Measurements from ENCODE around the gene DNAH17. TPM values are rescaled to one million over a fixed set of nuclear protein-coding genes. Genes with fewer than 3 reads are reported as not detected.

DNAH17 gene
- total RNA-seq, 2 donors from 2014 or later, result 0.58 to 1.4 TPM

GRCh38 chr17:78387977-78388941, 188.9 kb downstream of the DNAH17 start:
- no peak for ATAC-seq
- H3K27ac Mint-ChIP-seq, result peak overlapping the region; percentile 98 to 99
- DNase-seq (ENCODE audit: low spot score in 2 of 2), result no peak
- H3K9me3 Mint-ChIP-seq, result no peaks in the 10 kb centered on the region
- peaks cover 10 to 63% of the 10 kb centered on the region in 2 donors for H3K36me3 Mint-ChIP-seq

GRCh38 chr17:78384479-78385175, 192.6 kb downstream of the DNAH17 start:
- peak overlapping the region; percentile 98 to 99 for H3K27ac Mint-ChIP-seq
- DNase-seq (ENCODE audit: low spot score in 2 of 2), result no peak
- no peaks in the 10 kb centered on the region for H3K9me3 Mint-ChIP-seq
- peaks cover 18 to 81% of the 10 kb centered on the region in 2 donors for H3K36me3 Mint-ChIP-seq
- ATAC-seq, result peak in 1 of 2 donors; percentile 16

- ATAC-seq (peak; percentile 67 to 71), DNase-seq (ENCODE audit: low spot score in 2 of 2) (peak; percentile 71 to 87)
- no peaks in the 10 kb centered on the region for H3K9me3 Mint-ChIP-seq
- H3K27ac Mint-ChIP-seq, result peak overlapping the region; percentile 98 to 99
- H3K36me3 Mint-ChIP-seq, result peaks cover 24 to 82% of the 10 kb centered on the region in 2 donors
Observed at GRCh38 chr17:78383725-78384471, 193.3 kb downstream of the DNAH17 start.

- Mint-ChIP-seq H3K27ac (peak overlapping the region; percentile 98 to 99), H3K36me3 (peaks cover 25 to 67% of the 10 kb centered on the region in 2 donors), H3K9me3 (no peaks in the 10 kb centered on the region)
- ATAC-seq (peak; percentile 15 to 29), DNase-seq (ENCODE audit: low spot score in 2 of 2) (peak in 1 of 2 donors; percentile 37)
Observed at GRCh38 chr17:78381601-78382232, 195.5 kb downstream of the DNAH17 start.

GRCh38 chr17:78380370-78380769, 196.8 kb downstream of the DNAH17 start:
- Mint-ChIP-seq H3K9me3 (no peaks in the 10 kb centered on the region), H3K36me3 (peaks cover 22 to 54% of the 10 kb centered on the region in 2 donors), H3K27ac (peak overlapping the region; percentile 98 to 99)
- no peak for DNase-seq (ENCODE audit: low spot score in 2 of 2)
- ATAC-seq, result no peak

- H3K36me3 Mint-ChIP-seq, result peaks cover 22 to 48% of the 10 kb centered on the region in 2 donors
- DNase-seq (ENCODE audit: low spot score in 2 of 2), result no peak
- H3K9me3 Mint-ChIP-seq, result no peaks in the 10 kb centered on the region
- peak overlapping the region; percentile 97 to 99 for H3K27ac Mint-ChIP-seq
- ATAC-seq, result peak in 1 of 2 donors; percentile 23
Observed at GRCh38 chr17:78379131-78379491, 198.1 kb downstream of the DNAH17 start.

GRCh38 chr17:78378225-78379130, 198.7 kb downstream of the DNAH17 start, which contains the start of gene PGS1:
Gene PGS1 (plus strand): TSS chr17:78378649. CDS start chr17:78378666, 17 bp downstream.
- ATAC-seq (peak; percentile 29 to 41), DNase-seq (ENCODE audit: low spot score in 2 of 2) (peak; percentile 85 to 88)
- Mint-ChIP-seq H3K9me3 (no peaks in the 10 kb centered on the region), H3K27ac (peak within 1 kb of the TSS; percentile 97 to 99), H3K36me3 (peaks cover 17 to 42% of the 10 kb centered on the region in 2 donors)

- Mint-ChIP-seq H3K27ac (peak overlapping the region; percentile 48 to 99), H3K36me3 (peaks cover 17 to 36% of the 10 kb centered on the region in 2 donors), H3K9me3 (no peaks in the 10 kb centered on the region)
- no peak for DNase-seq (ENCODE audit: low spot score in 2 of 2)
- ATAC-seq, result no peak
Observed at GRCh38 chr17:78377858-78378224, 199.4 kb downstream of the DNAH17 start.

- Mint-ChIP-seq H3K27ac (no peak overlapping the region), H3K9me3 (no peaks in the 10 kb centered on the region), H3K36me3 (peaks cover 11 to 21% of the 10 kb centered on the region in 2 donors)
- ATAC-seq (no peak), DNase-seq (ENCODE audit: low spot score in 2 of 2) (no peak)
Observed at GRCh38 chr17:78376161-78376560, 201.0 kb downstream of the DNAH17 start.

- DNase-seq (ENCODE audit: low spot score in 2 of 2), result no peak
- no peak overlapping the region for H3K27ac Mint-ChIP-seq
- H3K9me3 Mint-ChIP-seq, result no peaks in the 10 kb centered on the region
- ATAC-seq, result no peak
- peaks cover 8 to 15% of the 10 kb centered on the region in 2 donors for H3K36me3 Mint-ChIP-seq
Observed at GRCh38 chr17:78375401-78376151, 201.6 kb downstream of the DNAH17 start.

GRCh38 chr17:78374631-78375274, 202.4 kb downstream of the DNAH17 start:
- DNase-seq (ENCODE audit: low spot score in 2 of 2) (no peak), ATAC-seq (no peak)
- H3K9me3 Mint-ChIP-seq, result no peaks in the 10 kb centered on the region
- peaks cover 8% of the 10 kb centered on the region in 2 donors for H3K36me3 Mint-ChIP-seq
- peak overlapping the region in 1 of 2 donors; percentile 13 for H3K27ac Mint-ChIP-seq

- DNase-seq (ENCODE audit: low spot score in 2 of 2) (no peak), ATAC-seq (no peak)
- Mint-ChIP-seq H3K9me3 (no peaks in the 10 kb centered on the region), H3K36me3 (peaks cover 5% of the 10 kb centered on the region in 2 donors), H3K27ac (peak overlapping the region in 1 of 2 donors; percentile 13)
Observed at GRCh38 chr17:78374189-78374588, 203.0 kb downstream of the DNAH17 start.

All from activated naive CD4-positive, alpha-beta T cell treated with anti-CD3 and anti-CD28 coated beads, Interleukin-2, amount 50 U/mL, for 72 hours (primary cell).